NCI-H2171 (cell line): ENCODE results near the gene FTO.

Experiments
- DNase-seq: peaks from one replicate; lab custom pipeline; 2025; lab: John Stamatoyannopoulos, UW

FTO gene

DNA sequence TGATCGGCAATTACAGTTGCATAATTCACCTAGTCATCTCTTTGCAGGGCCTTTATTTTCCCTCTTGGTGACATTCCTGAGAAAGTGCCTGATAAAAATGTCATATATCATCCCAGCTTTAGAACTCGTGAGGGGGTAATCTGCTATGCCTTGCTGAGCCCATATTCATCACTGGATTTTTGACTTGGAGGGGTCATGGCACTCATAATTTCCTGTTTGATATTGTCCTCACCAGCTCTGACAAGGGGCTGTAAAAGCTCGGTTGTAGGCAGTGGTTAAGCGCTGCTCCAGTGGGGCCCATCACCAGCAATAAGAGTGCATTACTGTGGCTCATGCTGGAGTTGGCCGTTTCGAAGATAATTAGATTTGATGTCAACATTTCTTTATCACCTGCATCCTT is 355.4 kb downstream of the FTO start:
- DNase-seq: no peak

DNA sequence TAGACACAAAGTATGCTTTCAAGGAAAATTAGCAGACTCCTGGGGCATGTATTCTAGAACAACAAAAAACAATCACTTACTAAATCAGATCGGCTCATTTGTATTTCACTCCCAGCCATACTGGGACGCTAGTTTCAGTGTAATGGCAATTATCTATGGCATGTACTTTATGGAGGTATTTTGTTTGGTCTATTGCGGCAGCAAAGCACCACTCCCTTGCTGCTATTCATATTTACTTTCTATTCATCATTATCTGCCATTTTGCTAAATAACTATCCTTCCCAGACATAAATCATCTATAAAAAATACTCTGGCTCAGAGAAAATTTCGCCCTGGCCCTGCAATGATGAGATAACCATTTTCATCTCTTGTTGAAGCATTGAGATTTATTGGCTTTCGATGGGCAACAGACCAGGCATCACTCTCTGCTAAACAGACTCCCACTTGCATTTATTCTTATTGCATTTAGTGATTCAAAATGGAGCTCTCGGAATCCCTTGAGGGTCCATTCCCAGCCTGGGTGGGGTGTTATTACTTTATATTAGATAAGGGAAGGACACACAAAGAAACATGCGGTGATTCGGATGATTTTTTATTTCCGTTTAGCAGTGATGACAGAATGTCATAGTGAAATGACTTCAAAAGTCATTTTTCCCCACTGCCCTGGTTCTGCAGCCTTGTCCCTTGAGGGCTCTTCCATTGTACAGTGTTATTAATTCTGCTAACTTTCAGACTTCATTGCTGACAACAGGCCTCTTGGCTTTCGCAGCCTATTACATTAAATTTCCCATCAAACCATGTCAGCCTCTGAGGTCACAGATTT is 356.9 kb downstream of the FTO start:
- no peak for DNase-seq

GRCh38 chr16:54061454-54061853 is 357.5 kb downstream of the FTO start:
- DNase-seq: no peak

GRCh38 chr16:54062361-54063278 is 358.7 kb downstream of the FTO start:
- no peak for DNase-seq

- no peak for DNase-seq
Observed at GRCh38 chr16:54063279-54063773, 359.4 kb downstream of the FTO start.

DNA sequence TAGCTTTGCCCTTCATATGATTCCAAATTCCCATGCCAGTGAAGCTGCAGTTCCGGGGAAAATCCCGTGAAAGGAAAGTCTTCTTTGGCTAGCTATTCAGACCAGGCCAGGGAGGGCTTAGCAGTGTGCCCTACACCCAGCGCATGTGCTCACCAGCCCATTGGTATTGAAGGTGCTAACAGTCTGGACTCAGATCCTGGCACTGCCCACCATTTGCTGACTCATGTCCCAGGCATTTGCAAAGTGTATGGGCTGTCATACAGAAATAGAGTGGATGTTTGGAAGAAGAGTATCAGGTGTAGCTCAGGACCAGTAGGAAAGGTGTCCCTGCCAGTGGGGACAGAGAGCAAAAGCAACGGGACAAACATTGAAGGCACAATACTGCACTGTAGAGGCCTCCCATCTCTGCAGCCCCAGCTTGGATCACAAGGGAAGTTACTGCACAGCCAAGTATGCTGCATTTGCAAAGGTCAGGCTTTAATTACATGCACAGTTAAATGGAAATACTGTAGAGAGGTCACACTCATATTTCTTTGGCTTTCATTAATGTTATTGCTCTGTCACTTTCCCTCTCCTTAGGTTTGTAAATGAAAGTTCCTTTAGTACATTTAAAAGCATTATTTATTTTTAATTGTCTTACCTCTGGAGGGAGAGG is 362.6 kb downstream of the FTO start:
- no peak for DNase-seq

DNA sequence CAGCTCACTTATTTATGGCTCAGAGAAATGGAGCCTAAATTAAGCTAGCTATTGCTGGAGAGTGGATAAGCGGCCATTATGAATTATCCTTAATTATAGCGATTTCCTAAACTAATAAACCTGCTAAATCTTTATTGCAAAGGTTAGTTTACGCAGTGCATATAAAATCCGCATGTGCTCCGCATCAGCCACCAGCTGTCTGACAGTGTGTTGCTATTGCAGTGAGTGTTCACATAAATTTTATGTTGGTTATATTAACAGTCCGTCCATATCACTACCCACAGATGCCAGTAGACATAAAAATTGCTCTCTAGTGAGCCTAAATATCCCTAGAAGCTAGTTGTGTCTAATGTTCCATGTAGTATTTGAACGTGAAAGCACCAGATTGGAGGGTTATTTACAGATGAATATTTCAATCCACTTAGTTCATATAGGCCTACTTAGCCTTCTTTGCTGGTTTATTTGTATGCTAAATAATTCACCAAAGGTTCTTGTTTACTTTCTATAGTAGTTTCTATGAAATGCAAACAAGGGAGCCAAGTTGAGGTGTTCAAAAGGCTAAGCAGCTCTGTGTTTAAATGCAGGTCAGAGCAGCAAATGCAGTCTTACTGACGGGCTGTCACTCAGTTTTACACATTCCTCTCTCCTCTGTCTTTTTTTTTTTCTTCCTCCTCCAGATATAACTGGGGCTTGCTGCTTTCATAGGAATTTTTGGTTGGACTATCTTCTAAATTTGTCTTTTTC is 363.5 kb downstream of the FTO start:
- no peak for DNase-seq

GRCh38 chr16:54068212-54068611 is 364.3 kb downstream of the FTO start:
- no peak for DNase-seq

DNA sequence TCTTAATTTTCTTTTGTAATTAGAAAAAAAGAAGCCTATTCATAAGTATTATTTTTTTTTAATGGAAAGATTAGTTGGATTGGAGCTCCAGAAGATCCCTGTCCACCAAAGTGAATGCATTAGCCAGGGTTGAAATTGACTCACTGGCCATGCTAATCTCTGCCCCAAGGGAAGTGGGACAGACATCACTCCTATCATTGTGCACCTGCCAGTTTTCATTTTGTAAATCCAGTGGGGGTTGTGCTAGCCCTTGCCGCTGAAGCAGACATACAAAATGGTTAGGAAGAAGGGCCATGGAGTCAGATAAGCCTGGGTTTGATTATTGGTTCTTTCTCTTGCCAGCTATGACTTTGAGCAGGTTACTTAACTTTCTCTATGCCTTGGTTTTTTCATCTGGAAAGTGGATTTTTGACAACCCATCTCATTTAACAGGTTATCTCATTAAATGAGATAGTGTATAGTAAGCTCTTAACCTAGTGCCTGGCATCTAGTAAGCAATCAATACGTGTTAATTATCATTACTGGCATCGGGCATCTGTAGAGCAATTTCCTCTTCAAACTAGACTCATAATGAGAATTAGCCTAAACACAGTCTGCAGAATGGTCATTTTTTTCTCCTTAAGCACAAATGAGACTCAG is 365.8 kb downstream of the FTO start:
- DNase-seq: no peak

DNA sequence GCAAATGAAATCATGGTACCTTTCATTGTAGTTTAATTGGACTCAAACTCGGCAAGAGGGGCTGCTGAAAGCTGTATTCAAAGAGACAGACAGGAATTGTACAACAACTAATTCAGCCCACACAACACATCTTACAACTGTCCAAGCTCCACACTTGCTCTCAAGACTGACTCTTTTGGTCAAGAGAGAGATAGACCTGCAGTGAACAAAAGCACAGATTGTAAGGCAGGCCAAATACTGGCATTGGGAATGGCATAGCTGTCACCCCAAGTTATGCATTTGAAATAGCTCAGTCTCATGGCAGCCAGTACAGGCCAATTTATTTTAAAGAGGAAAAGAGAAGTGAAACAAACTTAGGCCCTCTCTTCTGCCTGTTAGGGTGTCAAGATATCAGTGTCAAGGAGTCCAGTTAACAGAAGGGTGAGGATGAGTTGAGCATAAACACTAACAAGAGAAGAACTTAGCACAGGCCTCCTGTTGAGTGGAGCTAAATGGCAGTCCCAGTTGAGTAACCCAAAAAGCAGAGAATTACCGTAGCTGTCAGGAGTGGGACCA is 366.9 kb downstream of the FTO start:
- no peak for DNase-seq

DNA sequence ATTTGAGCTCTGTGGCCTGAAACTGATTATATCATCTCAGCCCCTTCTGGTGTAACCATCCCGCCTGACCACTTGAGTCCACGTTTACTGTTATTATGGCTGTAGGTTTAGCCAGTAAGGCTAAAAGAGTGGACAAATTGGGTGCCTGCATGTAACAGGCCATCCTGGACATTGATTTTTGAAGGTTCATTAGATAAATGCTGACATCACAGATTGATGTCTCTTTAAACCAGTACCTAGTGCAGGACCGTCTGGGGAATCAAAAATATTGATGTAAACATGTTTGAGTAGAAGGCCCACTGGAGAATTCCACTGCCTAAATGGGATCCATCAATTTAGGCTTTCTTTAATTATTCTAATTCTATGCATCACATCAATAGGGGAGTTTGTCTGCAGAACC is 367.6 kb downstream of the FTO start:
- no peak for DNase-seq

- DNase-seq: no peak
Observed at GRCh38 chr16:54072237-54072636, 368.3 kb downstream of the FTO start.

GRCh38 chr16:54073356-54073755 is 369.4 kb downstream of the FTO start:
- DNase-seq: no peak

- DNase-seq: no peak
Observed at GRCh38 chr16:54075446-54075845, 371.5 kb downstream of the FTO start.

GRCh38 chr16:54076006-54076504 is 372.1 kb downstream of the FTO start:
- no peak for DNase-seq

DNA sequence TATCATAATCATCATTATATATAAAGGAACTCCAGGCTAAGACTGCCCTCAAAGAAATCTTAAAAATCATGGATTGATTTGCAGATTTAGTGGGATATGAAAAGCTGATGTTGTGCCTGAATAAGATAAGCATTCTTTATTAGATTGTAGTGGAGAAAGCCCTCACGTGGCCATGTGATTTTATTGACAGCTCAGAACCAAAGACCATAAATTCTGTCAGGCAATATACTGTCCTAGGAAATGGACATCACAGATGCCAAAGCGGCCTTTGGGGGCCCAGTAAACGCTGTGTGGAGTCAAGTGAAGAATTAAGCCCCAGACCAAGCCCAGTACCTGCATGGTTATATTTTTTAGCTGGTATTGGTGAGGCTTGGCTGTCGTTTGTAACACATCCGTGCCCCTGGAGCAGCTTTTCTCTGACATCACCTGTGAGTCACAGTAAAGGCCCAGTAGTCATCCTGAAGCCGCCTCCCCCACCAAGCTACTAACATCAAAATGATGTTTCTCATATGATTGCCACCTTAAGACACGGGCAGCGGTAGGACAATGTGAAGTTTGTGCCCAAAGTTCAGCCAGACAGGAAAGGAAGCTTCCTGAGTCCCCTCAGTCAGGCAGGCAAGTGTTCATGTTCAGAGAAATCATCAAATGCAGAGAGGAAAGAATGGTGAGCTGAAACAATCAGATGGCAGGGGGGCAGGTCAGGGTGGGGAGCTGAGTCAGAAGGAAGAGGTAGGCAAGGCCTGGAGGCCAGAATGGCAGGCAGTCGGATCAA is 373.3 kb downstream of the FTO start:
- no peak for DNase-seq

- no peak for DNase-seq
Observed at GRCh38 chr16:54080524-54081008, 376.6 kb downstream of the FTO start.

- no peak for DNase-seq
Observed at GRCh38 chr16:54086791-54087190, 382.8 kb downstream of the FTO start.

- no peak for DNase-seq
Observed at GRCh38 chr16:54090602-54091001, 386.6 kb downstream of the FTO start.

- no peak for DNase-seq
Observed at GRCh38 chr16:54093281-54093680, 389.3 kb downstream of the FTO start.
